Stimulated activated CD8-positive, alpha-beta memory T cell treated with anti-CD3 and anti-CD28 coated beads, Interleukin-2, amount 100 ng/mL, for 48 hours (primary cell): ENCODE data around the gene ZDHHC11.
"Not testable (repeated sequence)": the region's sequence is repeated elsewhere in the genome, so short reads cannot be mapped to it uniquely, and the experiment has no call there.

Experiments
- DNase-seq, 2 donors: peaks; one replicate each; pipeline ENCODE4 v3.0.0-alpha.2; 2020; ENCODE audit warnings: low read depth in 2 of 2

The ZDHHC11 gene

DNA sequence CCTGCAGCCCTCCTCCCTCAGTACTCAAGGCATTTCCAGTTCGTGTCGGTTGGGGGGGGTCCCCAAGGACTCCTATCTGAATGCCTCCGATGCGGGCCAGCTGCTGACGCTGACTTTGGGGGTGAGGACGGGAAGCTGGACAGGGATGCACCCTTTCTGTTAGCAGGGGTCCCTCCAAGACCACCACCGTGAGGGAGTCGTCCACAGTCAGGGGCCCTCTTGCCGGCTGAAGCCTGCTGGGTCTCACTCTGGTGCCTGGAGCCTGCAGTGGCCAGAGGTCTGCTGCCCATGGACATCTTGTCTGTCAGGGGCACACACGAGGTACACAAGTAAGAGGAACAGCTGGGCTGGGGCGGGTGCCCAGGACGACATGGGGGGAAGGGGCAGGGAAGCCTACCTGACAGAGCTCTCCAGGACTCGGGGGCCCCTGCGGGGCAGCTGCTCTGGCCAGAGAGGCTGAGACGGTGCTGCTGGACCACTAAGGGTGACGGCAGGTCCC, 9.1 kb upstream of the ZDHHC11 start:
- no peak for DNase-seq

DNA sequence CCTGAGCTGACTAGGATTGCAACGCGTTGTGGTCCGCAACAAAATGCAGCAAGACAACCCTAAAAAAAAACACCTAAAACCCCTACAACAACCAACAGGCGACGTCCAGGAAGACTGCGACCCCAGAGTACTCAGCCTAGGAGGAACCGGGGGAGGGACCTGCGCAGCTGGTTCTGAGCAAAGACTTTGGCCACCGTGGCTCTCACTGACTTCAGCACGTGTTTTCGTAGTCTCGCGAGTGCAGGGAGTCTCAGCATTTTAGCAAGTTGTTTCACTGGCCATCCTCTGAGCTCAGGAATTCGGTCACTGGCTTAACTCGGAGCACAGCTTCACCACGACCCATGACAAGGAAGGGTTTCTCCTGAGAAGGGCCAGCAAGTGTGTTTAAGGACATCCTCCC, 8.6 kb upstream of the ZDHHC11 start:
- DNase-seq: no peak

DNA sequence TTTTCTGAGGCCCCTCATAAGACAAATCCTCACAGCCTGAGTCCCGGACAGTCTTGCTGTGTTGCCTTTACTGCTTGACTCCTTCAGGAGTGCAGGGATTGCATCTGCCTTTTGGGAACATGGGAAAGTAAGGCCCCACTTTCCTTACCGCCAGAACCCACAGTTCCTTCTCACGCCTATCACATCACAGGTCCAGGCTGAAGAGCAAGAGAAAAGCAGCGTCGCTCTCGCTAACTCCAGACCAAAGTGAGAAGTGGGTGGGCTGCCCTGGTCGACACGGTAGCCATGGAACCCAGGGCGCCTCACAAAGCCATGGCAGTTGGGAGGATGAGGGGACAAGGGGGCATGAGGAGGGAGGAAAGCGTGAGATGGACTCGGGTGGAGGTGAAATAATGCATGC, 7.9 kb upstream of the ZDHHC11 start:
- DNase-seq: no peak

DNA sequence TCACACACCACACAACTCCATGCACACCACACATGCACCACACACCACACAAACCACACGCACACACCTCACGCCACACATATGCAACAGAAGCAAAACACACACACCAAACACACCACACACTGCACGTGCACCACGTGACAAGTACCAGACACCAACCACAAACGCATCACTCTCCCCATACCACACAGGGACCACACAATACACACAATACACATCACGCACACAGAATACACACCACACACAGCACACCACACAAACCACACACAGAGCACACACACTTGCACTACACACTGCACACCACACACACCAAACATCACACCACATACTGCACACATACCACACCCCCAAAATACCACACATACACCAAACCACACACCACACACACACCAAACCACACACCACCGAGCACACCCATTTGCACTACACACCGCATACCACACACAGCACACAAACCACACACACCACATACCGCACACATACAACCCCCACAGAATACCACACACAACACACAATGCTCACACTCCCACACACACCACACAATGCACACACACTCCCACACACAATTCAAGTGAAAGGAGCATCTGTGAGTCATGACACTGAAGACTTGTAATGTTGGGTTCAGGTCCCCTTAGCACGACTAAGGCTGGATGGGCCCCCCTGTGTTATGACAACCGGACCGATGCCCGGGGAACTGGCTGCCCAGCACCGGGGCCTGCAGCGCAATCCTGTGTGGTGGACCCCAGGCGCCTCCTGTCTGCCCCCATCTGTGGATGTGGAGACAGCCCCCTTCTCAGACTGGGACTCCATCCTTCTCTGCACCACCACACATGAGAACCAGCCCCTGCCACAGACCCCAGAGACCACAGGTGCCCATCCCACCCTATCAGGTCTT, 6.0 kb upstream of the ZDHHC11 start:
- no peak for DNase-seq

DNA sequence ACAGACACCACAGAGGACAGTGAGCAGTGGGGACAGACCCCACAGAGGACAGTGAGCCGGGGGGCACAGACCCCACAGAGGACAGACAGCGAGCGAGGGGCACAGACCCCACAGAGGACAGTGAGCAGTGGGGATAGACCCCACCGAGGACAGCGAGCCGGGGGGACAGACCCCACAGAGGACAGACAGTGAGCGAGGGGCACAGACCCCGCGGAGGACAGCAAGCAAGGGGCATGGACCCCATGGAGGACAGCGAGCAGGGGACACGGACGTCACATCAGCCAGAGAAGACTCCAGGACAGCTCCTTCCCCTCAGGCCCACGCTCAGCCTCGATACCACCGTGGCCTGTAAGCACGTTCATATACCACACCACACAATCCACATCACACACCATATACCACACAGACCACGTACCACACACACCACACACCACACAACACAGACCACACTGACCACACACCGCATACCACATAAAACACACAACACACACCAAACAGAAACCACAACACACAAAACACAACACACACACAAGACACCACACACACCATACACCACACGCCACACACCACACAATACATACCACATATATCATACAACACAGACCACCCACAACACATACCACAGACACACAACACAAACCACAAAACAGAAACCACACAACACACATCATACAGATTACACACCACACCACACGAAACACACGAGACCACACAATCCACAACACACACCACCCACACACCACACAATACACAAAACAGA, 5.2 kb upstream of the ZDHHC11 start:
- DNase-seq: no peak

DNA sequence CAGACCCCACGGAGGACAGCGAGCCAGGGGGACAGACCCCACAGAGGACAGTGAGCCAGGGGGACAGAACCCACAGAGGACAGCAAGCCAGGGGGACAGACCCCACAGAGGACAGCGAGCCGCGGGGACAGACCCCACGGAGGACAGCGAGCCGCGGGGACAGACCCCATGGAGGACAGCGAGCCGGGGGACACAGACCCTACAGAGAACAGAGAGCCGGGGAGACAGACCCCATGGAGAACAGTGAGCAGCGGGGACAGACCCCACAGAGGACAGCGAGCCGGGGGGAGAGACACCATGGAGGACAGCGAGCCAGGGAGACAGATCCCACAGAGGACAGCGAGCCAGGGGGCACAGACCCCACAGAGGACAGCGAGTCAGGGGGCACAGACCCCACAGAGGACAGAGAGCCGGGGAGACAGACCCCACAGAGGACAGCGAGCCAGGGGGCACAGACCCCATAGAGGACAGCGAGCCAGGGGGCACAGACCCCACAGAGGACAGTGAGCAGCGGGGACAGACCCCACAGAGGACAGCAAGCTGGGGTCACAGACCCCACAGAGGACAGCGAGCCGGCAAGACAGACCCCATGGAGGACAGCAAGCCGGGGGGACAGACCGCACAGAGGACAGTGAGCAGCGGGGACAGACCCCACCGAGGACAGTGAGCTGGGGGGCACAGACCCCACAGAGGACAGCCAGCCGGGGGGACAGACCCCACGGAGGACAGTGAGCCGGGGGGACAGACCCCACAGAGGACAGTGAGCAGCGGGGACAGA, 4.4 kb upstream of the ZDHHC11 start:
- DNase-seq: no peak

DNA sequence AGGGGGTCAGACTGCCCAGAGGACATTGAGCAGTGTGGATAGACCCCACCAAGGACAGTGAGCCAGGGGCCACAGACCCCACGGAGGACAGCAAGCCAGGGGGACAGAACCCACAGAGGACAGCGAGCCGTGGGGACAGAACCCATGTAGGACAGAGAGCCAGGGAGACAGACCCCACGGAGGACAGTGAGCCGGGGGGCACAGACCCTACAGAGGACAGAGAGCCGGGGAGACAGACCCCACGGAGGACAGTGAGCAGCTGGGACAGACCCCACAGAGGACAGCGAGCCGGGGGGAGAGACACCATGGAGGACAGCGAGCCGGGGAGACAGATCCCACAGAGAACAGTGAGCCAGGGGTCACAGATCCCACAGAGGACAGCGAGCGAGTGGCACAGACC, 3.4 kb upstream of the ZDHHC11 start:
- no peak for DNase-seq

DNA sequence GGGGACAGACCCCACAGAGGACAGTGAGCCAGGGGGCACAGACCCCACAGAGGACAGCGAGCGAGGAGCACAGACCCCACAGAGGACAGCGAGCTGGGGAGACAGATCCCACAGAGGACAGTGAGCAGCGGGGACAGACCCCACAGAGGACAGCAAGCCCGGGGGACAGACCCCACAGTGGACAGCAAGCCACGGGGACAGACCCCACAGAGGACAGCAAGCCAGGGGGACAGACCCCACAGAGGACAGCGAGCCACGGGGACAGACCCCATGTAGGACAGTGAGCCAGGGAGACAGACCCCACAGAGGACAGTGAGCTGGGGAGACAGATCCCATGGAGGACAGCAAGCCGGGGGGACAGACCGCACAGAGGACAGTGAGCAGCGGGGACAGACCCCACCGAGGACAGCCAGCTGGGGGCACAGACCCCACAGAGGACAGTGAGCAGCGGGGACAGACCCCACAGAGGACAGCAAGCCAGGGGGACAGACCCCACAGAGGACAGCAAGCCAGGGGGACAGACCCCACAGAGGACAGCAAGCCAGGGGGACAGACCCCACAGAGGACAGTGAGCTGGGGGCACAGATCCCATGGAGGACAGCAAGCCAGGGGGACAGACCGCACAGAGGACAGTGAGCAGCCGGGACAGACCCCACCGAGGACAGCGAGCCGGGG, 2.8 kb upstream of the ZDHHC11 start:
- DNase-seq: not testable (repeated sequence)

DNA sequence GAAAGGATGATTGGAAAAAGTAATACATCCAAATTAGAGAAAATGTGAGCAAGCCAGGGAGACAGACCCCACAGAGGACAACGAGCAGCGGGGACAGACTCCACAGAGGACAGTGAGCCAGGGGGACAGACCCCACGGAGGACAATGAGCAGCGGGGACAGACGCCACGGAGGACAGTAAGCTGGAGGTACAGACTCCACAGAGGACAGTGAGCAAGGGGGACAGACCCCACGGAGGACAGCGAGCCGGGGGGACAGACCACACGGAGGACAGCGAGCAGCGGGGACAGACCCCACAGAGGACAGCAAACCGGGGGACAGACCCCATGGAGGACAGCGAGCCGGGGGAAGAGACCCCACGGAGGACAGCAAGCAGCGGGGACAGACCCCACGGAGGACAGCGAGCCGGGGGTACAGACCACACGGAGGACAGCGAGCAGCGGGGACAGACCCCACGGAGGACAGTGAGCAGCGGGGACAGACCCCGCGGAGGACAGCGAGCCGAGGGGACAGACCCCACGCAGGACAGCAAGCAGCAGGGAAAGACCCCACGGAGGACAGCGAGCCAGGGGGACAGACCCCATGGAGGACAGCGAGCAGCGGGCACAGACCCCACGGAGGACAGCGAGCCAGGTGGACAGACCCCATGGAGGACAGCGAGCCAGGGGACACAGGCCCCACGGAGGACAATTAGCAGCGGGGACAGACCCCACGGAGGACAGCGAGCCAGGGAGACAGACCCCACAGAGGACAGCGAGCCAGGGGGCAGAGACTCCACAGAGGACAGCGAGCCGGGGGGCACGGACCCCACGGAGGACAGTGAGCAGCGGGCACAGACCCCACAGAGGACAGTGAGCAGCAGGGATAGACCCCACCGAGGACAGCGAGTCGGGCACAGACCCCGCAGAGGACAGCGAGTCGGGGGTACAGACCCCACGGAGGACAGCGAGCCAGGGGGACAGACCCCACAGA, 1.9 kb upstream of the ZDHHC11 start:
- DNase-seq: no peak

DNA sequence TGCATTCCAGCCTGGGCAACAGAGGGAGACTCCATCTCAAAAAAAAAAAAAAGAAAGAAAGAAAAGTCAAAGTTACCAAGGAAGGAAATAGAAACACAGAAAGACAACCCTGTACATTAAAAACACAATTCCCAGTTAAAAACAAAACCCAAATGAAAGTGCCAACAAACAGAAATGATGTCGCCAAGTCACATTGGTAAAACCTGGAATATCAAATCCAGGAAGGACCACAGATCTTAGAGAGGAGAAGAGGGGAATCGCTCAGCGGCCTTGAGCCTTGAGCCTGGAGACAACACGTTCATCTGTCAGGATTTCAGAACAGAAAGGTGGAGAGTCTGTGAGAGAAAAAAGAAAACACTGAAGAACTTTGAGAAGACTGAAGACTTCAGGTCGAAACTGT, 1.2 kb upstream of the ZDHHC11 start:
- DNase-seq: no peak

DNA sequence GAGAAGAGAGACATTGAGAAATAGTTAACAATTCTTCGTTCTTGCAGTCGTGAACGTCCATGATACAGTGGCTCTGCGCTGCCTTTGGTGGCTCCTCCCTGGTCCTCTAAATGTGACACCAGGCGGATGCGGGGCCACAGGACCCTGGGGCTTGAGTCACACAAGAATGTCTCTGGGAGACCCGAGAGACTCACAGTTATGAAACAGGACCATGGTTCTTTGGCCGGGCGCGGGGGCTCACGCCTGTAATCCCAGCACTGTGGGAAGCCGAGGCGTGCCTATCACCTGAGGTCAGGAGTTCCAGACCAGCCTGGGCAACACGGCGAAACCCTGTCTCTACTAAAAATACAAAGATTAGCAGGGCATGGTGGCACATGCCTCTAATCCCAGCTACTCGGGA, 767 bp upstream of the ZDHHC11 start:
- DNase-seq: no peak

DNA sequence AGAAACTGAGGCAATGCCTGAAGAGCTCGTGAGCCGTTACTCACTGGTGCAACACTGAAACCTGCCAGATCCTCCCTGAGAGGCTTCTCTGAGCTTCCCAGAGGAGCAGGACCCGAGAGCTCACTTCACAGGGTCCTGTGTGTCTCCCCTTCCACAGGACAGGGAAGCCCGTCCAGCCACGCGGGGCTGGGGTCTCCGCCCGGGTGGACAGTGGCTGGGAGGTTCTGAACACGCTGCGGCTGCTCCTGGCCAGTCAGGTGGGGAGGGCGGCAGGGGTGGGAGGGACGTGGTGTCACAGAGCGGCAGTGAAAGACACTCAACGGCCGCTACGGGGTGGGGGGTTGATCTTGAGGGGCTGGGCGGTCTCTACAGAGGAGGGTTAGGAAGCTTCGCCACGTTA, 290 bp upstream of the ZDHHC11 start:
- DNase-seq: no peak

DNA sequence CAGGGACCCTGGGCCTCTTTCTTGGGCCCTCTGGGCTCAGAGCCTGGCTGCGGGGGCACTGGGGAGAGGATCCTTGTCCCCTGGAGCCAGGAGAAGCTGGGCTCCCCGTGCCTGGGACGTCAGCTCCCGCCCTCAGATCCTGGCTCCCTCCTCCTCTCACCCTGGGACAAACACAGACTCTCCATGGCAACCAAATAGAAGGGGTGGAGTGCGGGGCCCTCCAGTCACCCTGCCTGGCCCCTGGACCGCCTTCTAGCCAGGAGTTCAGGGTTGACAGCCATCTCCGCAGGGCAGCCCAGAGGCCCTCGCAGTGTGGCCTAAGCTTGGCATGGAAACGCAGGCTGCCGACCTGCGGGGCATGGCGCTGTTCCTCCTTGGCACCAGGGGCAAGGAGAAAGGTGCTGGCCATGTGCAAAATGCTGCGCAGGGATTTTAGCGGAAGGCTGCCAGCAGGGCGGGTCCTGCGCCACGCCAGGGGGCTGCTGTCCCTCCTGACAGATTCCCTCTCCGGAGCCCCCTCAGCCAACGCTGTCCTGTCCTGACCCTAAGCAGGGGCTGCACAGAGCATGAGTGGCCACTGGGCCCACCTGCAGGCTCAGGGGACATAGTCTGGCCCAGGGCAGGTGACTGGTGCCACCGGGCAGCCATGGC, 1.0 kb downstream of the ZDHHC11 start:
- DNase-seq: no peak

DNA sequence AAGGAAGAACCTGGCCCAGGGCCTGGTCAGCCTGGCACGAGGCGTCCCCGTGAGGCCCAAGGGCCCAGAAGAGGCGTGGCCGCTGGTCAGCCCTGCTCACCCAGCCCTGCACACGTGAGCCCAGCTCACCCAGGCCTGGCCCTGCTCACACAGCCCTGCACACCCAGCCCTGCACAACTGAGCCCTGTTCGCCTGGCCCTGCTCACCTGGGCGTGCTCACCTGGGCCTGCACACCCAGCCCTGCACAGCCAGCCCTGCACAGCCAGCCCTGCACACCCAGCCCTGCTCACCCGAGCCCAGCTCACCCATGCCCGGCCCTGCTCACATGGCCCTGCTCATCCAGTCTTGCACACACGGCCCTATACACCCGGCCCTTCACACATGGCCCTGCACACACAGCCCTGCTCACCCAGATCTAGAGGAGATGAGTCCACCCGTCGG, 2.1 kb downstream of the ZDHHC11 start:
- DNase-seq: no peak

DNA sequence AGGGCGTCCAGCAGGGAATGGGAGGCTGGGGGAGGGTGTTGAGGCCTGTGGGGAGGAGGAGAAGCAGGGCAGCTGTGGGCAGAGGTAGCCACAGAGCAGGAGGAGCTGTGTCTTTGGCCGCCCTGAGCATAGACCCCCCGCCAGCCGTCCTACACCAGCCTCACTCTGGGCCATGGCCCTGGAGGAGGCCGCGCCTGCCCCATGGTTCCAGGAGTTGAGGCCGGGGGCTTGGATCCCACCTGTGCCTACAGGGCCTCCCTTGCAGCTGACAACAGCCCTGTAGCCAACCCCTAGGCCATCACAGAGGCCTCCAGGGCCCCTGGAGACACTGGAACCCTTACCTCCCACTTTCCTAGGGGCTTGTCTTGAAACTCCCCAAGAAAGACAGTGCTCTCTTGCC, 3.0 kb downstream of the ZDHHC11 start:
- DNase-seq: not testable (repeated sequence)

DNA sequence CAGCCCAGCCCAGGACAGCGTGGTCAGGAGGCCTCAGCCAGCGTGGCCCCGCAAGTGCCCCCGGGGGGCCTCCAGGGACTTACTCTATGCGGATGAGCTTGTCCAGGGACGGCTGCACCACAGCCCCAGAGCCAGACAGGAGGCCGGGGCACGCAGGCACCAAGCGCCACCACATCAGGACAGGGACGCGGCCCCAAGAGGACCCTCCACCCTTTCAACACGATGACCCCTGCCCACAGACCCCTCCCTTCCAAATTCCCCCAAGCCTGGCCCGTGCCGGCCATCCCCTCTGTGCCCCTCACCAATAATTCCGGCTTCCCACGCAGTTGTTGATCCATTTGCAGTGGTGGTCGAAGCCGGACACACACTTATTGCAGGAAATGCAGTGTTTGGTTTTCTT, 3.6 kb downstream of the ZDHHC11 start:
- not testable (repeated sequence) for DNase-seq

DNA sequence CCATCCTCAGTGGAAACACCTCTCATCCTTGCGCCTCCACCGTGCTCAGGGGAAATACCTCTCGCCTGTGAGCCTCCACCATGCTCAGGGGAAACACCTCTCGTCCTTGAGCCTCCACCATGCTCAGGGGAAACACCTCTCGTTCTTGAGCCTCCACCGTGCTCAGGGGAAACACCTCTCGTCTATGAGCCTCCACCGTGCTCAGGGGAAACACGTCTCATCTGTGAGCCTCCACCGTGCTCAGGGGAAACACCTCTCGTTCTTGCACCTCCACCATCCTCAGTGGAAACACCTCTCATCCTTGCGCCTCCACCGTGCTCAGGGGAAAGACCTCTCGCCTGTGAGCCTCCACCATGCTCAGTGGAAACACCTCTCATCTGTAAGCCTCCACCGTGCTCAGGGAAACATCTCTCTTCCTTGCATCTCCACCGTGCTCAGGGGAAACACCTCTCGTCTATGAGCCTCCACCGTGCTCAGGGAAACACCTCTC, 4.1 kb downstream of the ZDHHC11 start:
- not testable (repeated sequence) for DNase-seq

DNA sequence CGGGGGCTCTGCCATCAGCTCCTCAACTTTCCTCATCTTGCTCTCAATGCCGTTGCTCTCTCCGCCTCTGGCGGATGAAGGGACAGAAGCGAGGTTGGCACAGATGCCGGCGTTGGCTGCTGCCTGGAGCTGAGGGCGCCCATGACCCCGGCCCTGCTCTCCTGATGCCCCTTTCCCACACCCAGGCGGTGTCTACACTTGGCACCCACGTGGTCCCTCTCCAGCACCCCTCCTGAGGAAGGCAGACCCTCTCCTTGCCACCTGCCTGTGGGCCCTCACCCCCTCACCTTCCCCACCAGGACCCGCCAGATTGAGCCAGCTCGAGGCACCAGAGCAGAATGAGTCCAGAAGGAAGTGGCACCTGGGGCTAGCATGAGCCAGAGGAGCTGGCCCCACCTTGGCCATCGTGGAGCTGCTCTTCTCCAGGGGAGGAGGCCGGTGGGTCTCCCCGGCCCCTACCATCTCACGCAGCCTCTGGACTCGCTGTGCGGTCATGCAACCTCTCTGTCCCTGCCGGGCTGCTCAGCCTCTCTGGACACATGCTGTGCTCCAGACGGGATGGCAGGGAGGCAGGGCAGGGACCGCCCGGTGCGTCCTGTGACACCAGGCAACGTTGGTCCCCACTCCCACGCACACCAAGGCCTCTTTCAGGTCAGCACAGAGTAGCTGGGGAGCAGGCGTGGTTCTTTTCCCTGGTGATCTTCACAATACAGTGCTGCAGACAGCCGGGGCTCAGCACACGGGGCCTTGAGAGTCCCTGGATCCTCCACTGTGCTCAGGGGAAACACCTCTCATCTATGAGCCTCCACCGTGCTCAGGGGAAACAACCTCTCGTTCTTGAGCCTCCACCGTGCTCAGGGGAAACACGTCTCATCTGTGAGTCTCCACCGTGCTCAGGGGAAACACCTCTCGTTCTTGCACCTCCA, 4.8 kb downstream of the ZDHHC11 start:
- not testable (repeated sequence) for DNase-seq
